B cell (primary cell): ENCODE measurements around the gene STK38L. TPM values are rescaled to one million over a fixed set of nuclear protein-coding genes. Genes with fewer than 3 reads are reported as not detected.

Experiments
- ATAC-seq: fragments of 200-7000 bp; cut with Tn5 transposase; one replicate; pipeline ENCODE4 v1.10.0; 2021; ENCODE audit warnings: low read depth, mild to moderate bottlenecking, moderate number of reproducible peaks, moderate library complexity
- CTCF ChIA-PET: fragments of 350-600 bp; sonication (Branson Sonifier 250); formaldehyde crosslinking; loops from one replicate; lab custom pipeline; 2021; ENCODE audit warnings: antibody characterized with exemption, inconsistent platforms; lab: Charles Lee
- POLR2A ChIA-PET: fragments of 350-600 bp; sonication (Branson Sonifier 250); formaldehyde crosslinking; loops from one replicate; lab custom pipeline; 2021; ENCODE audit warnings: antibody characterized with exemption; lab: Charles Lee
- DNase-seq: peaks from one replicate; pipeline ENCODE4 v3.0.0; 2013
- H2AFZ ChIP-seq: 2 replicates; pipeline ENCODE4 v1.6.1; 2012; ENCODE audit warnings: mild to moderate bottlenecking, low read depth, low read length; ENCODE audit not compliant: insufficient read depth, poor library complexity, severe bottlenecking
- H3K27ac ChIP-seq, 2 donors: 1 replicate in 1 of 2; 2 replicates in 1 of 2; pipeline ENCODE4 v1.5.1; 2012 to 2013; ENCODE audit warnings: low read length in 2 of 2, mild to moderate bottlenecking in 2 of 2, moderate library complexity in 1 of 2
- H3K27me3 ChIP-seq, 4 experiments: fragments of 200-600 bp in 1 of 4; sonication (generic) in 1 of 4; replicated peaks in 1 of 4; 1 replicate in 2 of 4; 2 replicates in 2 of 4; pipeline versions ENCODE4 v1.6.1 to v1.7.0; 2013 to 2016; ENCODE audit warnings: low read length in 3 of 4, mild to moderate bottlenecking in 2 of 4, mixed read lengths in 1 of 4, moderate library complexity in 1 of 4; ENCODE audit not compliant: insufficient read depth in 4 of 4, control insufficient read depth in 3 of 4; ENCODE audit errors: control extremely low read depth in 1 of 4
- H3K36me3 ChIP-seq, 2 experiments: replicated peaks in 1 of 2; 1 replicate in 1 of 2; 2 replicates in 1 of 2; pipeline versions ENCODE4 v1.6.1 to v1.7.1; 2013; ENCODE audit warnings: low read length in 1 of 2; ENCODE audit not compliant: insufficient read depth in 2 of 2, control insufficient read depth in 1 of 2; ENCODE audit errors: control extremely low read depth in 1 of 2, extremely low read depth in 1 of 2
- H3K4me1 ChIP-seq, 2 donors: fragments of 200-600 bp in 1 of 2; sonication (generic) in 1 of 2; 1 replicate in 1 of 2; 2 replicates in 1 of 2; pipeline versions ENCODE4 v1.5.1 to v1.6.1; 2013 to 2017; ENCODE audit warnings: low read length in 2 of 2; ENCODE audit not compliant: control insufficient read depth in 2 of 2, insufficient read depth in 2 of 2
- H3K4me2 ChIP-seq: replicated peaks from 2 replicates; pipeline ENCODE3; 2012; ENCODE audit warnings: mild to moderate bottlenecking, low read depth, low read length; ENCODE audit not compliant: poor library complexity, severe bottlenecking
- H3K4me3 ChIP-seq, 5 experiments: fragments of 200-600 bp in 1 of 5; sonication (generic) in 1 of 5; 1 replicate in 3 of 5; 2 replicates in 2 of 5; pipeline versions ENCODE4 v1.5.1 to v1.7.0; 2011 to 2016; ENCODE audit warnings: low read length in 4 of 5, mild to moderate bottlenecking in 4 of 5, low read depth in 2 of 5, control low read depth in 1 of 5, moderate library complexity in 1 of 5; ENCODE audit not compliant: insufficient read depth in 1 of 5; ENCODE audit errors: control extremely low read depth in 1 of 5, extremely low read depth in 1 of 5
- H3K79me2 ChIP-seq: fragments of 200-600 bp; sonication (generic); one replicate; pipeline ENCODE4 v1.6.0; 2016; ENCODE audit warnings: low read length; ENCODE audit not compliant: control insufficient read depth, insufficient read depth
- H3K9ac ChIP-seq: fragments of 200-600 bp; sonication (generic); 2 replicates; pipeline ENCODE4 v1.6.1; 2017; ENCODE audit warnings: mild to moderate bottlenecking, low read length, moderate library complexity
- H3K9me3 ChIP-seq, 3 donors: one replicate each; pipeline versions ENCODE4 v1.6.1 to v1.7.1; 2013; ENCODE audit warnings: low read length in 2 of 3; ENCODE audit not compliant: control insufficient read depth in 2 of 3, insufficient read depth in 1 of 3; ENCODE audit errors: control extremely low read depth in 1 of 3
- H4K20me1 ChIP-seq: 2 replicates; pipeline ENCODE4 v1.6.0; 2012; ENCODE audit warnings: mild to moderate bottlenecking, low read length; ENCODE audit not compliant: insufficient read depth, control insufficient read depth, poor library complexity, severe bottlenecking
- H3K27ac Mint-ChIP-seq: one replicate; pipeline ENCODE4 v1.8.0; 2021; ENCODE audit warnings: mixed read lengths
- H3K27me3 Mint-ChIP-seq: one replicate; pipeline ENCODE4 v1.8.0; 2021; ENCODE audit warnings: mixed read lengths
- H3K4me1 Mint-ChIP-seq: one replicate; pipeline ENCODE4 v1.8.0; 2021; ENCODE audit warnings: mixed read lengths
- H3K4me3 Mint-ChIP-seq: one replicate; pipeline ENCODE4 v1.8.0; 2021; ENCODE audit warnings: mixed read lengths
- H3K9me3 Mint-ChIP-seq: one replicate; pipeline ENCODE4 v1.8.0; 2022; ENCODE audit warnings: mixed read lengths; ENCODE audit not compliant: insufficient read depth
- CTCF ChIP-seq: fragments of 200-600 bp; IDR thresholded peaks from one replicate; pipeline ENCODE4 v1.8.0; 2022; ENCODE audit warnings: antibody characterized with exemption, mild to moderate bottlenecking
- EZH2 ChIP-seq: IDR thresholded peaks from 2 replicates; pipeline ENCODE4 v1.6.1; 2012; ENCODE audit warnings: borderline replicate concordance, low read depth, mild to moderate bottlenecking, moderate library complexity, low read length; ENCODE audit not compliant: insufficient read depth, poor library complexity, severe bottlenecking
- WGBS: methylation state at CpG from one replicate; pipeline ENCODE4 v1.1.5; 2013; ENCODE audit warnings: missing lambda C conversion rate; ENCODE audit not compliant: insufficient coverage; 5-methylcytosine and 5-hydroxymethylcytosine counted together
- intact Hi-C: fragments of 100-400 bp; cut with micrococcal nuclease; formaldehyde crosslinking; loops from one replicate; pipeline ENCODE4 v1.10.0; 2022
- polyA plus RNA-seq: library from polyadenylated mRNA; depleted of rRNA; stranded (reverse); fragments of >200 nt; gene quantifications from 2 replicates; pipeline ENCODE4 v1.2.3, GENCODE V29; 2012
- total RNA-seq, 2 donors: library from RNA; stranded (reverse); fragments of 120-200 nt in 1 of 2; gene quantifications; 1 replicate in 1 of 2; 2 replicates in 1 of 2; pipeline versions ENCODE4 v1.2.3 to v1.2.4, GENCODE V29; 2013 to 2022

STK38L gene
- total and polyA plus RNA-seq, 2 donors (not counting 1 experiment from before 2014, with no cell fraction given), result 5.5 to 21.2 TPM

- Mint-ChIP-seq H3K4me1 (peaks cover 26% of the 10 kb centered on the region), H3K4me3 (peak within 1 kb of the TSS; percentile 96), H3K27me3 (peaks cover 29% of the 10 kb centered on the region), H3K27ac (peak within 1 kb of the TSS; percentile 74), H3K9me3 (no peaks in the 10 kb centered on the region)
- Histone ChIP-seq H3K4me2 (peak within 1 kb of the TSS; percentile 88), H3K79me2 (no peaks in the 10 kb centered on the region), H3K27me3 (peaks cover 0 to 24% (median 20%) of the 10 kb centered on the region in 4 experiments), H3K9me3 (no peaks in the 10 kb centered on the region), H3K4me1 (peaks cover 13 to 14% of the 10 kb centered on the region in 2 donors), H3K36me3 (no peaks in the 10 kb centered on the region), H3K4me3 (peak within 1 kb of the TSS; percentile 45 to 66 (median 60)), H3K27ac (peak within 1 kb of the TSS in 1 of 2 donors; percentile 20), H3K9ac (peak within 1 kb of the TSS; percentile 61), H4K20me1 (no peaks in the 10 kb centered on the region), H2AFZ (peak within 1 kb of the TSS; percentile 83)
- intact Hi-C loops, result no loop called here
- CTCF ChIA-PET, result interaction anchor here (0.9 to 1.3 kb wide), 2 partner anchors 26 to 29 kb away, joined by 3 read pairs; no protein-coding TSS in a partner anchor
- TF ChIP-seq EZH2, result no peak
- no peak for TF ChIP-seq CTCF
- WGBS, result under 1% methylated on average over 95 of the region's 96 CpGs
- POLR2A ChIA-PET, result no interaction called here
- peak; percentile 64 for DNase-seq
- peak; percentile 68 for ATAC-seq
Measured at GRCh38 chr12:27332714-27333402, 88.8 kb downstream of the STK38L start, which contains the start of gene BMAL2. Gene BMAL2 (plus strand): TSS chr12:27332836. CDS start chr12:27333073, 237 bp downstream.

GRCh38 chr12:27333403-27334009 is 89.4 kb downstream of the STK38L start:
- DNase-seq (peak; percentile 71), ATAC-seq (peak; percentile 61)
- Histone ChIP-seq H4K20me1 (no peaks in the 10 kb centered on the region), H3K27me3 (peaks cover 0 to 24% (median 20%) of the 10 kb centered on the region in 4 experiments), H3K36me3 (no peaks in the 10 kb centered on the region), H3K9ac (peak overlapping the region; percentile 61), H3K27ac (peak overlapping the region in 1 of 2 donors; percentile 20), H3K4me3 (peak overlapping the region; percentile 45 to 66 (median 60)), H2AFZ (peak overlapping the region; percentile 83), H3K4me2 (peak overlapping the region; percentile 88), H3K79me2 (no peaks in the 10 kb centered on the region), H3K9me3 (no peaks in the 10 kb centered on the region), H3K4me1 (peaks cover 13 to 14% of the 10 kb centered on the region in 2 donors)
- peaks cover 26% of the 10 kb centered on the region for H3K4me1 Mint-ChIP-seq
- intact Hi-C loops, result no loop called here
- WGBS, result under 1% methylated on average over 35 of the region's 40 CpGs
- peaks cover 29% of the 10 kb centered on the region for H3K27me3 Mint-ChIP-seq
- CTCF ChIA-PET, result interaction anchor here (0.9 kb wide), 1 partner anchor 27 kb away, joined by 3 read pairs; no protein-coding TSS in a partner anchor
- no peaks in the 10 kb centered on the region for H3K9me3 Mint-ChIP-seq
- peak overlapping the region; percentile 74 for H3K27ac Mint-ChIP-seq
- peak overlapping the region; percentile 96 for H3K4me3 Mint-ChIP-seq
- POLR2A ChIA-PET, result no interaction called here
- no peak for TF ChIP-seq EZH2
- TF ChIP-seq CTCF, result no peak
